ENCODE data around the gene ZNF225.
"Not testable (repeated sequence)": the region's sequence is repeated elsewhere in the genome, so short reads cannot be mapped to it uniquely, and the experiment has no call there.

Gene ZNF225
- 11.4 to 18.3 reads per million in 2 experiments for total RNA-seq

DNA sequence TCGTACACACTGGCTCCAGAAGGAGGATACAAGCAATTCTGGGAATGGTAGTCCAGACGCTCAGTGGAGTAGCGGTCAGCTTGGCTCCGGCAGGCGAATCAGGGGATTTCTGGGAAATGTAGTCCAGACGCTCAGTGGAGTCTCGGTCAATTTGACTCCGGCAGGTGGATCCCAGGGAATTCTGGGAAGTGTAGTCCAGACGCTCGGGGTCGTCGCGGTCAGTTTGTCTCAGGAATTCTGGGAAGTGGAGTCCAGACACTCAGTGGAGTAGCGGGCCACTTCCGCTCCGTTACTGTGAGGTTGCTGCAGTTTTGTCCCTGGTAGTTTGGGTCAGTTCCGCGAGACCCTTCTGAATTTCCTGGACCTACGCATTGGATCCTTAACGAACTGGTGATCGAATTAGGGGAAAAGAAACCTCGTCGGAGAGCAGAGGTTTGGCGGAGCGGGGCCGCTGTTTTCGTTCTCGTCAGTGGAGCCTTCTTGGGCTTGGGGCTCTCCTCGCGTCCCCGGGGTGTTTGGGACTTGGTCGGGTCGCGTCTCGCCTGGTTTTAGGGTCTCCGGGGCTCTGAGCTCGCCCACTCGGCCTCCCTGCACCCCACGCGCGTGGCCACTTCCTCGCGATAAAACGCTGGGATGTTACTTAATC, at the start of gene ZNF225:
ZNF225 (plus strand) TSS at position 262 of the 646 bp plus-strand sequence. CDS start 2,429 bp downstream, outside the sequence.
- DNase-seq (ENCODE audit: low read depth), result peak; percentile 63

- DNase-seq (ENCODE audit: low read depth), result no peak
Observed at GRCh38 chr19:44066305-44066704, 46.9 kb upstream of the ZNF225 start.

DNA sequence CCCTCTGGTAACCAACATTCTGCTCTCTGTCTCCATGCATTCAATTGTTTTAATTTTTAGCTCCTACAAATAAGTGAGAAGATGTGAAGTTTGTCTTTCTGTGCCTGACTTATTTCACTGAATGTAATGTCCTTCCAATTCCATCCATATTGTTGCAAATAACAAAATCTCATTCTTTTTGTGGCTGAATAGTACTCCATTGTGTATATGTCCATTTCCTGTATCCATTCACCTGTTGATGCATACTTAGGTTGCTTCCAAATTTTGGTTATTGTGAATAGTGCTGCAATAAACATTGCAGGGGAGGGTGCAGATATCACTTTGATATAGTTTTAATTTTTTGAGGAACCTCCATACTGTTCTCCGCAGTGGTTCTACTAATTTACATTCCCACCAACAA, 43.8 kb upstream of the ZNF225 start:
- DNase-seq (ENCODE audit: low read depth), result no peak

DNA sequence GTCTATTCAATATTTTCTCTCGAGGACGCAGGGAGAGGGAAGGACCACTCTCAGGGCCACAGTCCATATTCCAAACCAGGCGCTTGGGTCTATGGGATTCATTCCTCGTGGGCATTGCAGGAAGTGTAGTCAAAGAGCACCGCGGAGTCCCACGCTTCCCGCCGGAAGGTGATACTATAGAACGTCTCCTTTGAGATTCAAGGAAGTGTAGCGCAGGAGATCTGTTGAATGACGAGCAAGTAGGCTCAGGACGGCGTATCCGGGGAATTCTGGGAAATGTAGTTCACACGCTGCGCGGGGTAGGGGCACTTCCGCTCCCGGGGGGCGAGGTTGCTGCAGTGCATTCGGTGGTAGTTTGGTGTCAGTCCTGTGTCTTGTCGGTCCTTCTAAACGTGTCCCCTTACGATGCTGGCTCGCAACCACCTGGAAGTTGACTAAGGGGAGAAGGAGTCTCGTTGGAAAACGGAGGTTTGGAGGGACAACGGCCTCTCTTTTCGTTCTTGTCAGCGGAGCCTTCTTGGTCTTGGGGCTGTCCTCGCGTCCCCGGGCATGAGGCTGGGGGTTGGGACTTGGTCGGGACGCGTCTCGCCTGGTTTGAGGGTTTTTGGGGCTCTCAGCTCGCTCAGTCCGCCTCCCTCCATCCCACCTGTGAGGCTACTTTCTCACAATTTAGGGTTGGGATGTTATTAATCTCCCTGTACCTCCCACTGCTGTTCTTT, 41.2 kb upstream of the ZNF225 start, which contains the start of gene ZNF284:
ZNF284 (plus strand) TSS at position 336 of the 719 bp plus-strand sequence. CDS start 4,231 bp downstream, outside the sequence.
- peak; percentile 78 for DNase-seq (ENCODE audit: low read depth)

- no peak for DNase-seq (ENCODE audit: low read depth)
Observed at GRCh38 chr19:44072543-44073401, 40.4 kb upstream of the ZNF225 start.

GRCh38 chr19:44076325-44076724, 36.9 kb upstream of the ZNF225 start:
- no peak for DNase-seq (ENCODE audit: low read depth)

- no peak for DNase-seq (ENCODE audit: low read depth)
Observed at GRCh38 chr19:44092108-44092507, 21.1 kb upstream of the ZNF225 start.

GRCh38 chr19:44093931-44094765, 19.1 kb upstream of the ZNF225 start, which contains the start of gene ZNF224:
Gene ZNF224 (plus strand): TSS chr19:44094361. CDS start chr19:44097874, 3,513 bp downstream.
- peak; percentile 66 for DNase-seq (ENCODE audit: low read depth)

DNA sequence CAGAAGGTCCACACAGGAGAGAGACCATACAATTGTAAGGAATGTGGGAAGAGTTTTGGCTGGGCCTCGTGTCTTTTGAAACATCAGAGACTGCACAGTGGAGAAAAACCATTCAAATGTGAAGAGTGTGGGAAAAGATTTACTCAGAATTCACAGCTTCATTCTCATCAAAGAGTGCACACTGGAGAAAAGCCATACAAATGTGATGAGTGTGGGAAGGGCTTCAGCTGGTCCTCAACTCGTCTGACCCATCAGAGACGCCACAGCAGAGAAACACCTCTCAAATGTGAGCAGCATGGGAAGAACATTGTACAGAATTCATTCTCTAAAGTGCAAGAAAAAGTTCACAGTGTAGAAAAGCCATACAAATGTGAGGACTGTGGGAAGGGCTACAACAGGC, 5.4 kb upstream of the ZNF225 start:
- DNase-seq (ENCODE audit: low read depth), result no peak

- DNase-seq (ENCODE audit: low read depth), result no peak
Observed at GRCh38 chr19:44109458-44109857, 3.7 kb upstream of the ZNF225 start.

DNA sequence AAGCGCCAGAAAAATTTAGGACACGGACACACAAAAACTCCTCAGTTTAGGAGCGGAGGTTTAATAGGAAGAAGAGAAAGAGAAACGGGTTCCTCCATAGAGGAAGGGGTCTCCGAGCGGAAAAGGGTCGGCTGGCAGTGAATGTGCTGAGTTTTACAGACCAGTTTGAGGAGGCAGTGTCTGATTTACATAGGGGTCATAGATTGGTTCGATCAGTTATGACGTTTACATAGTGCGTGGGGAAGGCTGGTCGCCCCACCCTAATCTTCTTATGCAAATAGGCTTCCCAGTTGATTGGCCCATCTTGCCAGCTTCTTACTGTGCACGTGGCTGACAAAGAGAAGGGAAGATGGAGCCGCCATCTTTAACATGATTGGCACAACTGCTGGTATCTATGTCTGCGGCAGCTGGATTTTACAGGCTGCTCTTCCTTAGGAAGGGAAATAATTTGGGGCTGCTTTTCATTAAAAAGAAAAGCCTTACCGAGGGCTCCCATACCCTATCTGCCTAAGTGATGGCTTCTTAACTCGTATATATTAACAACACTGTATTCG, 1.2 kb upstream of the ZNF225 start:
- no peak for DNase-seq (ENCODE audit: low read depth)

DNA sequence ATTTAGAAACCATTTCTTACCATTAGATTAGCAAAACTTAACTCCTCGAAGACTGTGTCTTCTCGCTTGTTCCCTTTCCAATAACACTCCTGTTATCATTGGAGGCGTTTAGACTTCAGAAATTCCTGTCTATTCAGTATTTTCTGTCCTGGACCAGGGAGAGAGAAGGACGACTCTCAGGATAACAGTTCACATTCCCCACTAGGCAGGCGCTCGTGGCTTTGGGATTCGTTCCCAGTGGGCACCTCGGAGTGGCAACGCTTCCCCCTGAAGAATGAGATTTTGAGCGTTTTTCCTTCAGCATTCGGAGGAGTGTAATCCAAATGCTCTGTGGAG, 429 bp upstream of the ZNF225 start:
- DNase-seq (ENCODE audit: low read depth), result no peak

DNA sequence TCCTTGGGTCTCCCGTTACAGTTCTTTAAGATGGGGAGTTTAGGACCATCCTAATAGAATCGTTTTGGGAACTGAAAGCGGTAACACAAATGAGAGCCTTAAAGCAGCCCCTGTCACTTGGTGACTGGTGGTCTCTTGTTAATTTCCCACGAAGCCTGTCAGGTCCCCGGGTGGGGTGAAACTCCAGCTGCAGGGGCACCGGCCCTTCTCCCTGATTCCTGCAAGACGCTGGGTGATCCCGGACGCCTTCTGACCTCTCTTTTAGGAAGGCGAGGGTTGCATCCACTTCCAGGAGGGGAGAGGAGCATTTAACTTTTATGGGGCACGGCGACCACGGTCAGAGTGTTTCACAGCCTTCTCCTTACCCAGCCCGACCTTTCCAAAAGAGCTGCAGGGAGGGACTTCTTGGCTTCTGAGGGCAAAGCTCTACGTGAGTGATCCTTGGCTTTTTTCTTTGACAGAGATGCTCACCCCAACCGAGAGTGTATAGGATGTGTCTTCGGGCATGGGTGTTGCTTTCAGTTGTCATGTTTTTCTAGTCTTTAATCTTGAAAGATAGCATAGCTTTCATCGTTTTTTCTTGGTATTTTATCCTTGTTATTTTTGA, 688 bp downstream of the ZNF225 start:
- no peak for DNase-seq (ENCODE audit: low read depth)

- DNase-seq (ENCODE audit: low read depth), result not testable (repeated sequence)
Observed at GRCh38 chr19:44121162-44121561, 8.0 kb downstream of the ZNF225 start.

DNA sequence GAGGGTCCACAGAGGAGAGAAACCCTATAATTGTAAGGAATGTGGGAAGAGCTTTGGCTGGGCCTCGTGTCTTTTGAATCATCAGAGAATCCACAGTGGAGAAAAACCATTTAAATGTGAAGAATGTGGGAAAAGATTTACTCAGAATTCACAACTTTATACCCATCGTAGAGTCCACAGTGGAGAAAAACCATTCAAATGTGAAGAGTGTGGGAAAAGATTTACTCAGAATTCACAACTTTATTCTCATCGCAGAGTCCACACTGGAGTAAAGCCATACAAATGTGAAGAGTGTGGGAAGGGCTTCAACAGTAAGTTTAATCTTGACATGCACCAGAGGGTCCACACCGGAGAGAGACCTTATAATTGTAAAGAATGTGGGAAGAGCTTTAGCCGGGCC, 18.8 kb downstream of the ZNF225 start:
- DNase-seq (ENCODE audit: low read depth), result no peak

- DNase-seq (ENCODE audit: low read depth), result peak; percentile 47
Observed at GRCh38 chr19:44141191-44142058, 28.2 kb downstream of the ZNF225 start, which contains the start of gene ZNF234. Gene ZNF234 (plus strand): TSS chr19:44141554. CDS start chr19:44144633, 3,079 bp downstream.

DNA sequence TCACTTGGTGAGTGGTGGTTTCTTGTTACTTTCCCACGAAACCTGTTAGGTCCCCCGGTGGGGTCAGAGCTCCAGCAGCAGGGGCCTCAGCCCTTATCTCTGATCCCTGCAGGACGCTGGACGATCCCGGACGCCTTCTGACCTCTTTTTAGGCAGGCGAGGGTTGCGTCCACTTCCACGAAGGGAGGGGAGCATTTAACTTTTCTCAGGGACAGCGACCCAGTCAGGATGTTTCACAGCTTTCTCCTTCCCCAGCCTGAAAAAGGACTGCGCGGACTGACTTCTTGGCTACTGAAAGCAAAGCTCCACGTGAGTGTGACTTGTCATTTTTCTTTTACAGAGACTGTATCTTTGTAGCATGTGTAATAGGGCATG, 28.8 kb downstream of the ZNF225 start:
- no peak for DNase-seq (ENCODE audit: low read depth)

- DNase-seq (ENCODE audit: low read depth), result no peak
Observed at GRCh38 chr19:44149776-44150175, 36.6 kb downstream of the ZNF225 start.

- DNase-seq (ENCODE audit: low read depth), result no peak
Observed at GRCh38 chr19:44151491-44151890, 38.3 kb downstream of the ZNF225 start.

GRCh38 chr19:44156475-44156874, 43.3 kb downstream of the ZNF225 start:
- no peak for DNase-seq (ENCODE audit: low read depth)
